ENCODE results near the gene FAM171A1.

Gene FAM171A1

DNA sequence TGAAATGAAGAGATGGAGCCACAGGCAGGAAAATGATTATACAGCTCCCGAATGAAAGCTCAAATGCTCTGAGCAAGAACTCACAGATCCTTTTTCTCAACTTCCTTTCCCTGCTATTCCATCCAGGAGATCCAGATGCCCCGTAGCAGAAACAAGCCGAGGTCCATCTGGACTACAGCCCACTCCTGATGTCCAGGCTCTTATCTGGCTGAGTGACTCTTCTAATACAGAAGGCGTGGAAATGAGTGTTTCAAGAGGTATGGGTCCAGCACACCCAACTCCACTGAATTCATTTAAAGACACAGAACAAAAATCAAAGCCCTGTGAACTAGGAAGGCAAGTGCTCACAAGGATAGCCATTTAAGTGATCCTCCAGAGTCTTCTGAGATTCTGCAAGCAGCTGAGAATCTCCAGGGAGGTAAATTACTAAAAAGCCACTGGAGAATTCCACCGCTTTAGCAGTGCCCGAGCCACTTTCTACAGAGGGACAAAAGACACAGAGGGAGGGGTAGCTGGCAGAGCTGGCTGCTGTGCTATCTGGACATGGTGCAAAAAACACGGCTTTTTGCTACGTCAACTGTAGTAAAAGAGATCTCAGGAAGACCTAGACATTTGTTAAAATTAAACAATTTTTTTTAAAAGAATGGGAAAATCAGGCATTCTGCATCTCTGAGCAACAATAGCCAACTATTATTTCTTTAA lies 24.5 kb downstream of the FAM171A1 start:
- no peaks in the 10 kb centered on the region for H3K4me1 ChIP-seq (ENCODE audit: insufficient read depth, low read length, severe bottlenecking)
- TF ChIP-seq EZH2 (IDR thresholded peaks at IDR 0.05; ENCODE audit: borderline replicate concordance, low read length) (no peak), CTCF (IDR thresholded peaks at IDR 0.05; ENCODE audit: low read length) (no peak)
- no peaks in the 10 kb centered on the region for H3K79me2 ChIP-seq (ENCODE audit: insufficient read depth, low read length)
- no peaks in the 10 kb centered on the region for H4K20me1 ChIP-seq (ENCODE audit: insufficient read depth, low read length)
- no peaks in the 10 kb centered on the region for H3F3A ChIP-seq (ENCODE audit: insufficient read depth, low read length)
- H3K4me3 ChIP-seq (ENCODE audit: low read depth, low read length, poor library complexity, severe bottlenecking), result no peak overlapping the region
- H3K27me3 ChIP-seq (ENCODE audit: insufficient read depth, low read length), result no peaks in the 10 kb centered on the region
- no peak overlapping the region for H3K4me2 ChIP-seq (ENCODE audit: low read length)
- no peaks in the 10 kb centered on the region for H3K9me2 ChIP-seq (ENCODE audit: low read depth, low read length)
- H3K27ac ChIP-seq (ENCODE audit: low read depth, low read length, poor library complexity, severe bottlenecking), result no peak overlapping the region
- no peaks in the 10 kb centered on the region for H3K9me3 ChIP-seq (ENCODE audit: low read length)
- H3K9ac ChIP-seq (ENCODE audit: low read length), result no peak overlapping the region
- no peaks in the 10 kb centered on the region for H3K36me3 ChIP-seq (ENCODE audit: insufficient read depth, low read length)
- H2AFZ ChIP-seq (ENCODE audit: low read length), result no peak overlapping the region

DNA sequence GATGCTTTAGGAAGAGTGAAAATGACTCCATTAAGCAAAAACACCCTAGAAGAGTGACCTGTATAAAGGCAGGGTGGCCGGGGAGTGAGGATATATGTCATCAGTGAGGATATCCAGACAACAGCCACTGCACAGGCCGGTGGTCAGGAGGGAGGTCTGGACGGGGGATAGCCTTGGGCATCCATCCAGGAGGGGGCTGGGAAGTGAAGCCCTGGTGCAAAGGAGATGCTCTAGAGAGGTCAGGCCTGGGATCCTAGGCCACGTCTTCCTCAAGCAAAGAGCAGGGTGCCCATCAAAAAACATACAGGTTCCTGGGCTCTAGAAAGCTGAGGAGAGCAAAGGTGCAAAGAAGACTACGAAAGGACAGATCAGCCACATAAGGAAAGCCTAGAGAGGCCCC lies 25.6 kb downstream of the FAM171A1 start:
- Histone ChIP-seq H3K9me3 (ENCODE audit: low read length) (no peaks in the 10 kb centered on the region), H3K79me2 (ENCODE audit: insufficient read depth, low read length) (no peaks in the 10 kb centered on the region), H3K27ac (ENCODE audit: low read depth, low read length, poor library complexity, severe bottlenecking) (no peak overlapping the region)

DNA sequence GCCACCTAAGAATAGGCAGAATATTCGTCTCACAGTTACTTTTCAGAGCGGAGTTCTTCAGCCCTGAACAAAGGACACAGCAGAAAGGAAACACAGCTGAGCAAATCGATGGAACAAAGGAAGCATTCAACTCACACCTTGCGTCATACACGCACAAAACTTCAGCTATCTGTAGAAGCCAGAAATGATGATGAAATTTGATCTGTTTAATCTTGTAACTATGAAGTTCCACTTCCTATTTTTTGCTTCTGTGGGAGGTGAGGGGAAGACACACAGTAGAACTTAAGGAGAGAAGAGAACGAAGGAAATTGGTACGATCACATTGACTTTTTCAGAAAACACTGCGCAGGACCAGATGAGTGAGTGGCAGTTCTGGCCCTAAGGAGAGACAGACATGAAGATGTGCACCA lies 26.2 kb downstream of the FAM171A1 start:
- Histone ChIP-seq H3K9me2 (ENCODE audit: low read depth, low read length) (no peaks in the 10 kb centered on the region), H3K36me3 (ENCODE audit: insufficient read depth, low read length) (no peaks in the 10 kb centered on the region), H4K20me1 (ENCODE audit: insufficient read depth, low read length) (no peaks in the 10 kb centered on the region), H3K27ac (ENCODE audit: low read depth, low read length, poor library complexity, severe bottlenecking) (no peak overlapping the region), H3K9ac (ENCODE audit: low read length) (no peak overlapping the region), H2AFZ (ENCODE audit: low read length) (no peak overlapping the region), H3K9me3 (ENCODE audit: low read length) (no peaks in the 10 kb centered on the region), H3K4me3 (ENCODE audit: low read depth, low read length, poor library complexity, severe bottlenecking) (no peak overlapping the region), H3K4me2 (ENCODE audit: low read length) (no peak overlapping the region), H3F3A (ENCODE audit: insufficient read depth, low read length) (no peaks in the 10 kb centered on the region), H3K4me1 (ENCODE audit: insufficient read depth, low read length, severe bottlenecking) (no peaks in the 10 kb centered on the region), H3K27me3 (ENCODE audit: insufficient read depth, low read length) (no peaks in the 10 kb centered on the region; the same call in 1 of the 2 replicates), H3K79me2 (ENCODE audit: insufficient read depth, low read length) (no peaks in the 10 kb centered on the region)
- no peak for TF ChIP-seq CTCF (IDR thresholded peaks at IDR 0.05; ENCODE audit: low read length)
- no peak for TF ChIP-seq EZH2 (IDR thresholded peaks at IDR 0.05; ENCODE audit: borderline replicate concordance, low read length)

More for the DNA sequence above, 25.6 kb downstream of the FAM171A1 start:
- Histone ChIP-seq H2AFZ (ENCODE audit: low read length) (no peak overlapping the region), H3K9ac (ENCODE audit: low read length) (no peak overlapping the region), H3K4me1 (ENCODE audit: insufficient read depth, low read length, severe bottlenecking) (no peaks in the 10 kb centered on the region), H3K4me3 (ENCODE audit: low read depth, low read length, poor library complexity, severe bottlenecking) (no peak overlapping the region), H3K27me3 (ENCODE audit: insufficient read depth, low read length) (no peaks in the 10 kb centered on the region; the same call in 1 of the 2 replicates), H3F3A (ENCODE audit: insufficient read depth, low read length) (no peaks in the 10 kb centered on the region), H3K9me2 (ENCODE audit: low read depth, low read length) (no peaks in the 10 kb centered on the region), H3K4me2 (ENCODE audit: low read length) (no peak overlapping the region), H3K36me3 (ENCODE audit: insufficient read depth, low read length) (no peaks in the 10 kb centered on the region), H4K20me1 (ENCODE audit: insufficient read depth, low read length) (no peaks in the 10 kb centered on the region)
- TF ChIP-seq CTCF (IDR thresholded peaks at IDR 0.05; ENCODE audit: low read length) (no peak), EZH2 (IDR thresholded peaks at IDR 0.05; ENCODE audit: borderline replicate concordance, low read length) (no peak)

Measured in OCI-LY1 (cell line).